Right lobe of liver (tissue), 4 donors: ENCODE data around the gene ABLIM3.

Experiments used
- POLR2A ChIP-seq: fragments of 450-650 bp; IDR thresholded peaks from one replicate; pipeline ENCODE4 v1.6.1; 2017; ENCODE audit warnings: antibody characterized with exemption, mild to moderate bottlenecking
- TF ChIP-seq, protein P1 (sequence below), 4 donors: fragments of 200-600 bp in 3 of 4; fragments of 450-650 bp in 1 of 4; IDR thresholded peaks; one replicate each; pipeline versions ENCODE4 v1.5.1 to v1.8.0; 2016 to 2022; ENCODE audit warnings: antibody characterized with exemption in 4 of 4, mild to moderate bottlenecking in 2 of 4
- donor health status: DM: no; HTN: no; CAD: no.
- donor health status: DM: no; HTN: no; CAD: no.
- donor health status: DM: no; HTN: yes; CAD: no.

GRCh38 chr5:149280802-149281201, 139.5 kb downstream of the ABLIM3 start:
- TF ChIP-seq, protein P1, sequence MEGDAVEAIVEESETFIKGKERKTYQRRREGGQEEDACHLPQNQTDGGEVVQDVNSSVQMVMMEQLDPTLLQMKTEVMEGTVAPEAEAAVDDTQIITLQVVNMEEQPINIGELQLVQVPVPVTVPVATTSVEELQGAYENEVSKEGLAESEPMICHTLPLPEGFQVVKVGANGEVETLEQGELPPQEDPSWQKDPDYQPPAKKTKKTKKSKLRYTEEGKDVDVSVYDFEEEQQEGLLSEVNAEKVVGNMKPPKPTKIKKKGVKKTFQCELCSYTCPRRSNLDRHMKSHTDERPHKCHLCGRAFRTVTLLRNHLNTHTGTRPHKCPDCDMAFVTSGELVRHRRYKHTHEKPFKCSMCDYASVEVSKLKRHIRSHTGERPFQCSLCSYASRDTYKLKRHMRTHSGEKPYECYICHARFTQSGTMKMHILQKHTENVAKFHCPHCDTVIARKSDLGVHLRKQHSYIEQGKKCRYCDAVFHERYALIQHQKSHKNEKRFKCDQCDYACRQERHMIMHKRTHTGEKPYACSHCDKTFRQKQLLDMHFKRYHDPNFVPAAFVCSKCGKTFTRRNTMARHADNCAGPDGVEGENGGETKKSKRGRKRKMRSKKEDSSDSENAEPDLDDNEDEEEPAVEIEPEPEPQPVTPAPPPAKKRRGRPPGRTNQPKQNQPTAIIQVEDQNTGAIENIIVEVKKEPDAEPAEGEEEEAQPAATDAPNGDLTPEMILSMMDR (IDR thresholded peaks at IDR 0.05): no peak
- no peak for TF ChIP-seq POLR2A
